ENCODE results near the gene RUSF1.

The RUSF1 gene

DNA sequence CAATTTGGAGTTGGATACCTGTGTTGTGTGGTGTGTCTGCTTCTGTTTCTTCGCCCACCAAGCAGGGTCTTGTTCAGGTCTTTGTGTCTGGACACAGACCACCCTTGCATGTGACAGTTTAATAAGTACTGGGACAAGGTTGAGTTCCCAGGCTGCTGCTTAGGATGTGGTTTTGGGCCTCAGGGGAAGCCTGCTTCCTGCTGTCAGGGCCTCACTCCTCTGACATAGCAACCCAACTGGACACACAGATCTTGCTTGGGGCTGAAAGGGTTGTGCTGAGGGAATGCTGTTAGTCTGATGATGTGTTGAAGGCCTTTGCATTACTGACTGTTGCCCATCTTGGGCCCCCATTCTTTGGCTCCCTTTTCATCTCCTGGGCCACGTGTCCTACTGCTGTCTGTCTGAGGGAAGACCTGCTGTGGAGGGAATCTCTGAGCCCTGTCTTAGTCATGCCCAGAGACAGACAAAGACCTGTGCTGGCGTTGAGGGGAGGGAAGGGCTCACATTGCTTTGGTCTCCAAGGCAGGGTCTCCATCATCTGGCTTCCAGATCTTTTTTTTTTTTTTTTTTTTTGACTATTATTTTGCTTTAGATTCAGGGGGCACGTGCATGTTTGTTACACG lies 40.9 kb downstream of the RUSF1 start:
- no peak for DNase-seq

DNA sequence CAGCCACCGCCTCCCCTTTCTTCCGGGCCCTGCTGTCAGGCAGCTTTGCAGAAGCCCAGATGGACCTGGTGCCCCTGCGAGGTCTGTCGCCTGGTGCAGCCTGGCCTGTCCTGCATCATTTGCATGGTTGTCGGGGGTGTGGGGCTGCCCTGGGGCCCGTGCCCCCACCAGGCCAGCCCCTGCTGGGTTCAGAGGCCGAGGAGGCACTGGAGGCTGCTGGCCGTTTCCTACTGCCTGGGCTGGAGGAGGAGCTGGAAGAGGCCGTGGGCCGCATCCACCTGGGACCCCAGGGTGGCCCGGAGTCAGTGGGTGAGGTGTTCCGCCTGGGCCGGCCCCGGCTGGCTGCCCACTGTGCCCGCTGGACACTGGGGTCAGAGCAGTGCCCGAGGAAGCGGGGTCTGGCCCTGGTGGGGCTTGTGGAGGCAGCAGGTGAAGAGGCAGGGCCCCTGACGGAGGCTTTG lies 41.8 kb downstream of the RUSF1 start:
- no peak for DNase-seq

DNA sequence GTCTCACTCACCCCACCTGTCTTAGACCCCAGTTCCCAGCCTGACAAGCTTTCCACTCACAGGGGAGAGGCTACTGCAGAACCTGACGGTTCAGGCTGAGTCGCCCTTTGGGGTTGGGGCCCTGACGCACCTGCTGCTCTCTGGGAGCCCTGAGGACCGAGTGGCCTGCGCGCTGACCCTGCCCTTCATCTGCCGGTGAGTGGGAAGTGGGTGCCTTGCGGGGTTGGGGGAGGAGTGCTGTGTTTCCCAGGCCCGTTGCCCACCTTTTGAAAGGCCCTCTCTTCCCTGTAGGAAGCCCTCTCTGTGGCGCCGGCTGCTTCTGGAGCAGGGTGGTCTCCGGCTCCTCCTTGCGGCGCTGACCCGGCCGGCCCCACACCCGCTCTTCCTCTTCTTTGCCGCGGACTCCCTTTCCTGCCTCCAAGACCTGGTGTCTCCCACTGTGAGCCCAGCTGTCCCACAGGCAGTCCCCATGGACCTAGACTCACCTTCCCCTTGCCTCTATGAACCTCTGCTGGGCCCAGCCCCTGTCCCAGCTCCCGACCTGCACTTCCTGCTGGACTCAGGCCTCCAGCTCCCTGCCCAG lies 42.3 kb downstream of the RUSF1 start:
- DNase-seq = no peak

DNA sequence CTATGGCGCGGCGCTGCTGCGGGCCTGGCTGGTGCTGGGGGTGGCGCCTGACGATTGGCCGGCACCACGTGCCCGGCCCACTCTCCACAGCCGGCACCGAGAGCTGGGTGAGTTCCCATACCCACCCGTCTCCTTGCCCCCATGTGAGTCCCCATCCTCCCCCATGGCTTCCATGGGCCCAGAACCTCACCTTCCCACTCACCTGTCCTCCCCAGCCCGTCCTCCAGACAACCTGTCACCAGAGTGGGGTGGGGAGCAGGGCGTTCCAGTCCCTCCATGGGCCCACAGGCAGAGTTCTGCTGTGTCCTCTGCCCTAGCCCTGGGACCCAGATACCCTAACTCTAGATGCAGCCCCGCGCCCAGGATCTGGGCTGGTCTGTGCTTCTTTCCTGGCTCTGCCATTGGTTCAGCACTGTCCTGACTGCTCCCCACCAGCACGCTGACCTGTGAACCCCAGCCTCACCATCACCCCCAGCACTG lies 43.4 kb downstream of the RUSF1 start:
- no peak for DNase-seq

DNA sequence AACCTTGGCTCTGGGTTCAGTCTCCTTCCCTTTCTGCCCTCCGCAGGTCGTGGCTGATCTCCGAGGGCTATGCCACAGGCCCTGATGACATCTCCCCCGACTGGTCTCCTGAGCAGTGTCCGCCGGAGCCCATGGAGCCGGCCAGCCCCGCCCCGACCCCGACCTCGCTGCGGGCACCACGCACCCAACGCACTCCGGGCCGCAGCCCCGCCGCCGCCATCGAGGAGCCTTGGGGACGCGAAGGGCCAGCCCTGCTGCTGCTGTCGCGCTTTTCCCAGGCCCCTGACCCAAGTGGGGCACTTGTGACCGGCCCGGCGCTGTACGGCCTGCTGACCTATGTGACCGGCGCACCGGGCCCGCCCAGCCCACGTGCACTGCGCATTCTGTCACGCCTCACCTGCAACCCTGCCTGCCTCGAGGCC lies 43.8 kb downstream of the RUSF1 start:
- DNase-seq = no peak

DNA sequence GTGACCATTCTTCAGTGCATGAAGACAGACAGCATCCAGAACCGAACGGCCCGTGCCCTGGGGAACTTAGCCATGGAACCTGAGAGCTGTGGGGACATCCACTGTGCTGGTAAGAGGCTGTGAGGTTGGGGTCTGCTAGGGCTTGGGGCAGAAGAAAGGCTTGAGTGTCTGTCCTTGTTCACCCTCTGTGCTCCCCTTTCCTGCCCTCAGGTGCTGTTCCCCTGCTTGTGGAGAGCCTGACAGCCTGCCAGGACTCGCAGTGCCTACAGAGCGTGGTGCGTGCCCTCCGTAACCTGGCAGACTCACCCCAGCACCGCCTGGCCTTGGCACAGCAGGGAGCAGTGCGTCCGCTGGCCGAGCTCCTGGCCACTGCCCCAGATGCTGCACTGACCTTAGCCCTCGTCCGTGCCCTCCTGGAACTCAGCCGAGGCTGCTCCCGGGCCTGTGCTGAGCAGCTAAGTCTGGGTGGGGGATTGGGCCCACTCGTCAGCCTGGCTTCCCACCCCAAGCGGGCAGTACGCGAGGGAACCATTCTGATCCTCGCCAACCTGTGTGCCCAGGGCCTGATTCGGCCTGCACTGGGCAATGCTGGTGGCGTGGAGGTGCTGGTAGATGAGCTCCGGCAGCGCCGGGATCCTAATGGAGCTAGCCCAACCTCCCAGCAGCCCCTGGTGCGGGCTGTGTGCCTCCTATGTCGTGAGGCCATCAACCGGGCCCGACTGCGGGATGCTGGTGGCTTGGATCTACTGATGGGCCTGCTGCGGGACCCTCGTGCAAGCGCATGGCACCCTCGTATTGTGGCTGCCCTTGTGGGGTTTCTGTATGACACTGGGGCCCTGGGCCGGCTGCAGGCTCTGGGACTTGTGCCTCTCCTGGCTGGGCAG lies 46.0 kb downstream of the RUSF1 start:
- no peak for DNase-seq

DNA sequence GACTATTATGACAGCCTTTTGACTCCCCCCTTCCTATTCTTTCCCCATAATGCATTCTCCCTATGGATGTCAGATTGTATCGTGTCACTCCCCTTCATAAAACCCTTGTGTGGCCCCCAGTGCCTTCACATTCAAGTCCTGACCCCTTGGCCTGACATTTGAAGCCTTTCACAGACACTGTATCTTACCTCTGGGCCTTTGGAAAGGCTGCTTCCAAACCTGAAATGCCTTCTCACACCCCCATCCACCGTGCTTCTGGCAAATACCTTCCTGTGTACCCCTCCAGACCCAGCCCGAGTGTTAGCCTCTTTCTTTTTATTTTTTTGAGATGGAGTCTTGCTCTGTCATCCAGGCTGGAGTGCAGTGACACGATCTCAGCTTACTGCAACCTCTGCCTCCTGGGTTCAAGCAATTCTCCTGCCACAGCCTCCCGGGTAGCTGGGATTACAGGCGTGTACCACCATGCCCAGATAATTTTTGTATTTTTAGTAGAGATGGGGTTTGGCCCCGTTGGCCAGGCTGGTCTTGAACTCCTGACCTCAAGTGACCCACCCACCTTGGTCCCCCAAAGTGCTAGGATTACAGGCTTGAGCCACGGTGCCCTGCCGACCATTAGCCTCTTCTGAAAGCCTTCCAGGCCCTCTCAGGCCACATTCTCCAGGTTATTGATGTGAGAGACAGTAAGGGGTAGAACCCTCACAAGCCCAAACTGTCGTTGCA lies 46.8 kb downstream of the RUSF1 start:
- no peak for DNase-seq

DNA sequence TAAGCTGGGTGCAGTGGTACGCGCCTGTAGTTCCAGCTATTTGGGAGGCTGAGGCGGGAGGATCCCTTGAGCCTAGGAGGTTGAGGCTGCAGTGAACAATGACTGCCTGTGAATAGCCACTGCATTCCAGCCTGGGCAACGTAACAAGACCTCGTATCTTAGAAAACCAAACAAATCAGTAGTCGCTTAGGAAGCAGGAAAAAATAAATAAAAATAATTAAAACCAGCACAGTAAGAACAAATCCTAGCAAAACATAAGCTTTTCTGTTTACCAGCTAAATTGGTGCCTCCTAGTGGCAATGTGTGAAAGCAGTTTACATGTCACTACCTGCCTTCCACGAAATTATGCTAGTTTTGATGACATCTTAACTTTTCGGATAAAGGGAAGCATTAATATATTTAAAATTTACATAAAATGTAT lies 47.6 kb downstream of the RUSF1 start:
- no peak for DNase-seq

DNA sequence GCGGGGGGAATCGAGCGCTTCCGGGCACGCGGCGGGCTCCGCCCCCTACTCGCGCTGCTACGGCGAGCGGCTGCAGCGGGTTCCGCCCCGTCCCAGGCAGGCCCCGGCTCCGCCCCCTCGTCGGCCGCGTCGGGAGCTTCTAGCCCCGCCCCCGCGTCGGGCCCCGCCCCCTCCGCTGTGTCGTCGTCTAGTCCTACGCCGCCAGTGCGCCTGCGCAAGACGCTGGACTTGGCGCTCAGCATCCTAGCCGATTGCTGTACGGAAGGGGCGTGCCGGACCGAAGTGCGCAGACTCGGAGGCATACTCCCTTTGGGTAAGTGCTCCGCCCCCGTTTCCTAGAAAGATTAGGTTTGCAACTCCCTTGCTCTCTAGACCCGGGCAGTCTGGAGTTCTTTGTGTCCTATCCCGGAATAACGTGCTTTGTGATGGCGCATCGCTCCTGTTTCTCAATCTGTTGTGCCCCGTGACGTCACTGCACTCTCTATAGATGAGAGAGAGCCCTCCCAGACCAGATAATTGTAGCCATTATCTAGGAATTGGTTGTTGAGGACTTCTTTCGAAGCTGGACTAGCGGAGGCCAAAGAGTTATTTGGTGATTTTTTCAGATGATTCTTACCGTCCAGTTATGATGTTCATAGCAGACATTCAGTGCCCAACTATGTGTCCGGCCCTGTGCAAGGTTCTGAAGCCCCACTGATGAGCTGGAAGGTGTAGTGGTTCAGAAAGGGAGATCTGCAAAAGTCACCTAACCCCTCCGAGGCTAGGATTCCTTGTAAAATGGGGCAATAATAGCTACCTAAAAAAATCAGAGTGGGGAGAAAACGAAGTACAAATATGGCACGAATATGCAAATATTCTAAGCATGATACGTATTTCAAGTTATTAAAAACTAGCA lies 48.3 kb downstream of the RUSF1 start:
- DNase-seq = peak; percentile 100

DNA sequence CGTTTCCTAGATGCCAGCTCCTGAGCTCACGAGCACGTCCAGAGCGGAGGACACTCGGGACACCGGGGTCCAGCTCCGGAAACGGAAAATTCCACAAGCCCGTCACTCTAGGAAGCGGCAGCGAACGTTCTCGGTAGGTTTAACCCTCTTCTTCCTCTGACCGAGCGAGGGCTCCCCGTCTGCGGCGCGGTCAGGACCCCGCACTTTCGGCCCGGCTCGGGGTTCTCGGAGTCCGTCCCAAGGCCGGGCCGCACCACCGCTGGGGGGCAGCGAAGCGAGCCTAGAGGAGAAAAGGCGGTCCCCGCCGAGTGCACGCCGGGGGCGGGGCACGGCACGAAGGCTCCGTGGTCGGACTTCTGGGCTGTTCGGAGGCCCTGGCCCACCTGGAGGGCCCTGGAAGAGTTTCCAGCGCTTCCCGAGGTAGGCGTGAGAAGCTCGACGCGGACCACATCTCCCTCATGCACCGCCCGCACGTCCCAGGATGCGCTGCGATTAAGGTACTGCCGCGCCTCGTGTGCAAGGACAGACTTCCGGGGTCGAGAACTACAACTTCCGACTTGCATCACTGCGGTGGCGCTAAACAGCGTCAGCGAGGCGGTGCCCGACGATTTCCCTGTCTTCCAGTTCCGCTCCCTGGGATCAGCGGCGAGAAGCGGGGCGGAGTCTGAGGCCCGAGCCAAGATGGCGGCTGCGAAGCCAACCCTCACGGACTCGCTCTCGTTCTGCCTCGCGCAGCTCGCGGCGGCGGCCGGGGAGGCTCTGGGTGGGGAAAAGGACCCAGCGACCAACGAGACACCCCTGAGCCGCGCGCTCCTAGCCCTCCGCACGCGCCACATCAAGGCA lies 49.1 kb downstream of the RUSF1 start, which contains the start of gene ARMC5:
Gene ARMC5 (plus strand): TSS at position 658 of the 843 bp plus-strand sequence. CDS start 24 bp downstream, at position 682.
- peak; percentile 97 for DNase-seq

DNA sequence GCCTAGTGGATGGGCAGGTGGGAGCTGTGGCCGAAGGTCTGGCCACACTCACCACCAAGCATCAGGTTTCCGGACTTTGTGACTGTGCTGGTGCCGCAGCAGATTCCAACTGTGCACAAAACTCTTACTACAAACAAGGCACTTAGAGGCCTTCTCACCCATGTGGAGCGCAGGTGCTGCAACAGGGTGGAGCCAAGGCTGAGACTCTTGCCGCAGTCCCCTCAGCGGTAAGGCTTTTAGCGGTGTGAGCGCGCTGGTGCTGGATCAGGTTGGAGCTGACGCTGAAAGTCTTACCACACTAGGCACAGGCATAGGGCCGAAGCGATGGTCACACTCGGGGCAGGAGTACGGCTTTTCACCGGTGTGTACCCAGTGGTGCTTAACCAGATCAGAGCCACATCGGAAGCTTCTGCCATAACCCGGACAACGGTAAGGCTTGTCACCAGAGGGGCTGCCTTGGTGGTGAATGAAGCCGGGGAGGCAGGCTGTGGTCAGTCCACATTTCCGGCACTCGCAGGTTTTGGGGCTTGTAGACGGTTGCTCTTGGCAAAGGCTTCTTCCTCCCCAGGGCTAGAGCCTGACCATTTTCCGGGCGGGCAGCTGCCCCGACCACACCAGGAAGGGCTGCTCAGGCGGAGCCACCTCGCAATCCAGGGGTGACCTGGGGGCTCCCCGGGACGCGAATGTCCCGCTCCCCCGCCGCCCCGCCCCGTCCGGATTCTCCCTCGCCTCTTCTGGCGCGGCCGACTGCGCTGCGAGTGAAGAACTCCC lies 49.9 kb downstream of the RUSF1 start:
- DNase-seq = peak; percentile 45

DNA sequence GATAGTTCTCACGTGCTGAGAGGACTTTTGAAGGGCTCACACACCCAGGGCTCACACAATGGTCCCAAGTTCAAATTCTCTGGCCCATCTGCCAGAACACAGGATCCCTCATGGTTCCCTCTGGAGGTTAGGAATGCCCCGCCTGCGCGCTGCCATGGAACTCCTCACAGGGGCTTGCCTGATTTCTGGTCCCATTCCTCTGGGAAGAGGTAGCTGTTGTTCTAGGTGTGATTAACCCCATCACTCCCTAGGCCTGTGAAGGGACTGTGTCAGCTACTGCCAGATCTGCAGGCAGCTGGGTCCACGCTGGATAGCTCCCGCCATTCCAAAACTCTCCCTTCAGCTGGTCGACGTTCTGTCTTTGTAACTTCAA lies 51.2 kb downstream of the RUSF1 start:
- no peak for DNase-seq

DNA sequence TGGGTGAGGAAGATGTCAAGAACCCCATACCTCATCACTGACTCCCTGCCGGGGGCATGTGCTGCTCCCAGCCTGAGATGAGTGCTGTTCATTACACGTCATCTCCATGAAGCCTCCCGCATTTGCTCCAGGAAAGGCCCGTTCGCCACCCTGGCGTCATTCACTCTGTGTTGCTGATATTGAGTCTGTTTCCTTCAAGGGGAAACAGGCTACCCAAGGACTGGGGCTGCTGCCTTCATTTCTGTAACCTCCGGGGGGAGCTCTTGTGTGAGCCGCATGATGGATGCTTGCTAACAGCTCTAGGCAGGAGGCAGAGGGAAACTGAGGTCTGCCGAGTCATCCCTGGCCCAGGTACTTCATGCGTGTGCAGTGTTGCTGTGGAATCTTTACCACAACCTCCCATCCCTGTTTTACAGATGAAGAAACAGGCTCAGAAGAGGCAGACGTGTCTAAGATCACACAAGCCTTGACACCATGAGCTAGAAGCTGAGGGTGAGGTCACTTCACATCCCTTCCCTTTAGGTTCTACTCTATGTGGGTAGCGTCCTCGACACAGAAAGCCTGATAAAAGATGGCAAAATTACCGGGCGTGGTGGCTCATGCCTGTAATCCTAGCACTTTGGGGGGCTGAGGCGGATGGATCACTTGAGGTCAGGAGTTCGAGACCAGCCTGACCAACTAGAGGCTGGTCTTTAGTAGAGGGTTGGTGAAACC lies 52.4 kb downstream of the RUSF1 start:
- DNase-seq = no peak

DNA sequence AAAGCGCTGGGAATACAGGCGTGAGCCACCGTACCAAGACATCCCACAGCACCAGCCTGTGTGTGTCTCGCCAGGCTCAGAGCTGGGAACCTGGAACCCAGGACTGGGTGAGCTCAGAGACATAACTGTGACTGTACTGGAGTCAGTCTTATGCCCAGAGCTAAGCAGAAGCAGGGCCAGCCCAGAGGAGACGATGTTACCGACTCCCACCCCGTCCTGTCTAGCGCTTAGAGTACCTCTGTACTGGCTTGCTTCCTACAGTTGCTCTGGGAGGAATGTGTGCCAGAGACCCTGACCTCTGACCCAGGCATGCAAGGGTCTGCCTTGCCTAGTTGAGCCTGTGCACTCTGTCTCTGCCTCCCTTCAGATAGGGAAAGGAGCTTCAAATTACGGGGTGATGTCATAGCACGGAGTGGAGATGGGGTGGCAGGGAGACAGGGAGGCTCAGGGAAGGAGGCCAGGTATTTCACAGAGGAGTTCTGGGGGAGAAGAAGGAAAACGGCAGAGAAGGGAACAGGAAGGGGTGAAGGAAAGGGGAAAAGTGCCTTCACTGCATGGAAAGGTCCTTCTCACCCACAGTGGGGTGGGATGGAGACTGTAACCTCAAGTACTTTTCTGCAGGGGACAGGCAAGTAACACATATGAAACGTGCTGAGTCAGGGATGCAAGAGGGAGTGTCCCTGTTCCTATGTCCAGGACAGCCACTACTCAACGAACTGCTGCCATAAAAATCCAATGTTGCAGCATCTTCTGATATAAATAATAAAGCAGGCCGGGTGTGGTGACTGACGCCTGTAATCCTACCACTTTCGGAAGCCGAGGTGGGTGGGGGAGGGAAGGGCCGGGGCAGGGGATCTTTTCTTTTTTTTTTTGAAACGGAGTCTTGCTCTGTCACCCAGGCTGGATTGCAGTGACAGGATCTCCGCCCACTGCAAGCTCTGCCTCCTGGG lies 54.7 kb downstream of the RUSF1 start:
- DNase-seq = no peak

DNA sequence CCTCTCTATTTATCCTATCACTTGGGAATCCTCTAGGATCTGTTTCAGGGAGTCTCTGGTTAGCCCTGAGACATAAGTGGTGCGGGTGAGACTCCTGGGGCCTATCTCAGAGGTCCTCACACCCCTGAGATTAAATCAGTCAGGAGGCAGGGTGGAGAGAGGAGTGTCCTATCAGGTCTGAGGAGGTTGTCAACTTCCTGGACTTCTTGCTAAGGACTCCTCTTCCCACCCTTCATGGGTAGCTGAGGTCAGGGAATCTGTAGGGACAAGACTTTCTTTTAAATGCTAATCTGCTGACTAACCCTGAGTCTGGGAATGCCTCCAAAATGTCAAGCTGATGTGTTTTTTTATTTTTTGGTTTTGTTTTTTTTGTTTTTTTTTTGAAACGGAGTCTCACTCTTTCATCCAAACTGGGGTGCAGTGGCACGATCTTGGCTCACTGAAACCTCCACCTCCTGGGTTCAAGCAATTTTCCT lies 55.5 kb downstream of the RUSF1 start:
- no peak for DNase-seq

DNA sequence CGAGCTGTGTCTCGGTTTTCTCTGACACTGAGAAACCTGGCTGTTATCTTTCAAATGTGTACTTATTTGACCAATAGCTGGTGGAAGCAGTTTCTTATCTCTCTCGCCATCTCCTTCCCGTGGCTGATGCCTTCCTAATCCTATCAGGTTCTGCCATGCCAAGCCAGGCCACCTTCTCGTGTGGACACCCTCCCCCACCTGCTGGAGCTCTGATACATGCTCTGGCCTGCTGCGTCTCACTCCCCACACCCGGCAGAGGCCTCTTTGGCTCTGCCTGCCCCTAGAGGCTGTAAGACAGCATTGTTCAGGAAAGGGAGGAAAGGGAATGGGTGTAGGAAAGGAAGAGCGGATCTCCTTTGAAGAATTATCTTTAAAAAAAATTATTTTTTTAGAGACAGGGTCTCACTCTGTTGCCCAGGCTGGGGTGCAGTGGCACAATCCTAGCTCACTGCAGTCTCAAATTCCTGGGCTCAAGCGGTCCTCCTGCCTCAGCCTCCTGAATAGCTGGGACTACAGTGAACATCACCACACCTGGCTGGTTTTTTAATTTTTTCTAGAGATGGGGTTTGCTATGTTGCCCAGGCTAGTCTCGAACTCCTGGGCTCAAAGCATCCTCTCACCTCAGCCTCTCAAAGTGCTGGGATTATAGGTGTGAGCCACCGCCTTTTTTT lies 56.4 kb downstream of the RUSF1 start:
- no peak for DNase-seq

DNA sequence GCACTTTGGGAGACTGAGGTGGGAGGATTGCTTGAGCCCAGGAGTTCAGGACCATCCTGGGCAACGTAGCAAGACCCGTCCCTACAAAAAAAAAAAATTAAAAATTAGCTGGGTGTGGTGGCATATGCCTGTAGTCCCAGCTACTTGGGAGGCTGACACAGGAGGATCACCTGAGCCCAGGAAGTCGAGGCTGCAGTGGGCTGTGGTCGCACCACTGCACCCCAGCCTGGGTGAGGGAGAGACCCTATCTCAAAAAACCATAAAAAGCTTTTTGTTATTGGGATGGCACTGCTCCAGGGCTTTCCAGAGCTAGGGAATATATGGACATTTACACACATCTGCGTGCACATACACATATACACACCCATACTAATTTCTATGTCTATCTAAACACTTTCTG lies 57.0 kb downstream of the RUSF1 start:
- no peak for DNase-seq
